Mammary epithelial cell (primary cell): Measurements from ENCODE around the gene CABLES1.

Source experiments
- EZH2 ChIP-seq: IDR thresholded peaks from 2 replicates; pipeline ENCODE4 v1.6.1; 2012; ENCODE audit warnings: low read length, inconsistent platforms, borderline replicate concordance
- TF ChIP-seq, protein P1 (sequence below), 2 donors: IDR thresholded peaks in 1 of 2; conservative IDR thresholded peaks in 1 of 2; 2 replicates each; pipeline ENCODE4 v1.5.1; 2011 to 2012; ENCODE audit warnings: inconsistent platforms in 2 of 2, low read length in 2 of 2, mild to moderate bottlenecking in 2 of 2, control low read depth in 1 of 2, low read depth in 1 of 2; ENCODE audit not compliant: insufficient read depth in 1 of 2; ENCODE audit errors: extremely low read depth in 1 of 2

- TF ChIP-seq, protein P1, sequence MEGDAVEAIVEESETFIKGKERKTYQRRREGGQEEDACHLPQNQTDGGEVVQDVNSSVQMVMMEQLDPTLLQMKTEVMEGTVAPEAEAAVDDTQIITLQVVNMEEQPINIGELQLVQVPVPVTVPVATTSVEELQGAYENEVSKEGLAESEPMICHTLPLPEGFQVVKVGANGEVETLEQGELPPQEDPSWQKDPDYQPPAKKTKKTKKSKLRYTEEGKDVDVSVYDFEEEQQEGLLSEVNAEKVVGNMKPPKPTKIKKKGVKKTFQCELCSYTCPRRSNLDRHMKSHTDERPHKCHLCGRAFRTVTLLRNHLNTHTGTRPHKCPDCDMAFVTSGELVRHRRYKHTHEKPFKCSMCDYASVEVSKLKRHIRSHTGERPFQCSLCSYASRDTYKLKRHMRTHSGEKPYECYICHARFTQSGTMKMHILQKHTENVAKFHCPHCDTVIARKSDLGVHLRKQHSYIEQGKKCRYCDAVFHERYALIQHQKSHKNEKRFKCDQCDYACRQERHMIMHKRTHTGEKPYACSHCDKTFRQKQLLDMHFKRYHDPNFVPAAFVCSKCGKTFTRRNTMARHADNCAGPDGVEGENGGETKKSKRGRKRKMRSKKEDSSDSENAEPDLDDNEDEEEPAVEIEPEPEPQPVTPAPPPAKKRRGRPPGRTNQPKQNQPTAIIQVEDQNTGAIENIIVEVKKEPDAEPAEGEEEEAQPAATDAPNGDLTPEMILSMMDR (conservative IDR thresholded peaks at IDR 0.05 in 1 of 2, IDR thresholded peaks at IDR 0.05 in 1 of 2; ENCODE audit: extremely low read depth in 1 of 2, insufficient read depth in 1 of 2, low read depth in 1 of 2, low read length in 2 of 2): no peak
- no peak for TF ChIP-seq EZH2
These were observed 172.4 kb downstream of the CABLES1 start for GRCh38 chr18:23307567-23308295.
